ENCODE results near the gene KHNYN. TPM values are rescaled to one million over a fixed set of nuclear protein-coding genes. Genes with fewer than 3 reads are reported as not detected.
"Not testable (repeated sequence)": the region's sequence is repeated elsewhere in the genome, so short reads cannot be mapped to it uniquely, and the experiment has no call there.

Gene KHNYN
- total RNA-seq, 2 donors from 2014 or later, result 46.2 to 46.6 TPM

DNA sequence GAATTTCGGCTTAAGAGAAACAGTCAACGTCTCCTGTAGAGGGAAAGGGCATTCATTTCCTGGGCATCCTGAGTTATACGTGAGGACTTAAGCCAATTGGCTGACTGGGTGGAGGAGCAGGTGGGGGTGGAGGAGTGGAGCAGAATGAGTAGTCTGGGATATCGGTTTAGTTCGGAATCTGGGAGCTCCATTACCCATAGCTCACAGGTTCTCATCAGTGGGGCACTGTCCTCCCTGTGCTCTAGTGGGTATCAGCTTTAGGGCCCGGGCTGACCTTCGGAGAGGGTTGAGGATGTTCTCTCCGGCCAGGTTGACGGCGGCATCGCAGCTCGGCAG is 12.1 kb downstream of the KHNYN start:
- peaks cover 2% of the 10 kb centered on the region for H3K9me3 Mint-ChIP-seq
- peak overlapping the region; percentile 97 for H3K4me3 ChIP-seq (ENCODE audit: low read length)
- no peaks in the 10 kb centered on the region for H3K27me3 ChIP-seq (ENCODE audit: control insufficient read depth, insufficient read depth, low read length, poor library complexity, severe bottlenecking)
- no peaks in the 10 kb centered on the region for H3K27me3 Mint-ChIP-seq (ENCODE audit: insufficient read depth)
- H3K36me3 Mint-ChIP-seq (ENCODE audit: low read depth), result peaks cover 39% of the 10 kb centered on the region
- peaks cover 28% of the 10 kb centered on the region for H3K4me1 Mint-ChIP-seq
- no peak for DNase-seq
- H3K27ac Mint-ChIP-seq, result peak overlapping the region; percentile 100
- H3K9ac ChIP-seq (ENCODE audit: extremely low read depth, low read length, poor library complexity, severe bottlenecking), result no peak overlapping the region
- WGBS, 2 experiments (ENCODE audit: insufficient coverage in 1 of 2, insufficient read length in 1 of 2), result 0 to 3% methylated on average over 7 to 12 of the region's 12 CpGs
- H3K4me3 Mint-ChIP-seq, result peak overlapping the region; percentile 94
- H3K9me3 ChIP-seq (ENCODE audit: control insufficient read depth, low read length), result no peaks in the 10 kb centered on the region
- peaks cover 26% of the 10 kb centered on the region for H3K4me1 ChIP-seq (ENCODE audit: control insufficient read depth, insufficient read depth, low read length)
- H3K36me3 ChIP-seq (ENCODE audit: control insufficient read depth, insufficient read depth, low read length), result peaks cover 27% of the 10 kb centered on the region
- peak overlapping the region; percentile 91 for H3K27ac ChIP-seq (ENCODE audit: low read depth, low read length)
- TF ChIP-seq, protein P1, sequence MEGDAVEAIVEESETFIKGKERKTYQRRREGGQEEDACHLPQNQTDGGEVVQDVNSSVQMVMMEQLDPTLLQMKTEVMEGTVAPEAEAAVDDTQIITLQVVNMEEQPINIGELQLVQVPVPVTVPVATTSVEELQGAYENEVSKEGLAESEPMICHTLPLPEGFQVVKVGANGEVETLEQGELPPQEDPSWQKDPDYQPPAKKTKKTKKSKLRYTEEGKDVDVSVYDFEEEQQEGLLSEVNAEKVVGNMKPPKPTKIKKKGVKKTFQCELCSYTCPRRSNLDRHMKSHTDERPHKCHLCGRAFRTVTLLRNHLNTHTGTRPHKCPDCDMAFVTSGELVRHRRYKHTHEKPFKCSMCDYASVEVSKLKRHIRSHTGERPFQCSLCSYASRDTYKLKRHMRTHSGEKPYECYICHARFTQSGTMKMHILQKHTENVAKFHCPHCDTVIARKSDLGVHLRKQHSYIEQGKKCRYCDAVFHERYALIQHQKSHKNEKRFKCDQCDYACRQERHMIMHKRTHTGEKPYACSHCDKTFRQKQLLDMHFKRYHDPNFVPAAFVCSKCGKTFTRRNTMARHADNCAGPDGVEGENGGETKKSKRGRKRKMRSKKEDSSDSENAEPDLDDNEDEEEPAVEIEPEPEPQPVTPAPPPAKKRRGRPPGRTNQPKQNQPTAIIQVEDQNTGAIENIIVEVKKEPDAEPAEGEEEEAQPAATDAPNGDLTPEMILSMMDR (conservative IDR thresholded peaks at IDR 0.05), result no peak

DNA sequence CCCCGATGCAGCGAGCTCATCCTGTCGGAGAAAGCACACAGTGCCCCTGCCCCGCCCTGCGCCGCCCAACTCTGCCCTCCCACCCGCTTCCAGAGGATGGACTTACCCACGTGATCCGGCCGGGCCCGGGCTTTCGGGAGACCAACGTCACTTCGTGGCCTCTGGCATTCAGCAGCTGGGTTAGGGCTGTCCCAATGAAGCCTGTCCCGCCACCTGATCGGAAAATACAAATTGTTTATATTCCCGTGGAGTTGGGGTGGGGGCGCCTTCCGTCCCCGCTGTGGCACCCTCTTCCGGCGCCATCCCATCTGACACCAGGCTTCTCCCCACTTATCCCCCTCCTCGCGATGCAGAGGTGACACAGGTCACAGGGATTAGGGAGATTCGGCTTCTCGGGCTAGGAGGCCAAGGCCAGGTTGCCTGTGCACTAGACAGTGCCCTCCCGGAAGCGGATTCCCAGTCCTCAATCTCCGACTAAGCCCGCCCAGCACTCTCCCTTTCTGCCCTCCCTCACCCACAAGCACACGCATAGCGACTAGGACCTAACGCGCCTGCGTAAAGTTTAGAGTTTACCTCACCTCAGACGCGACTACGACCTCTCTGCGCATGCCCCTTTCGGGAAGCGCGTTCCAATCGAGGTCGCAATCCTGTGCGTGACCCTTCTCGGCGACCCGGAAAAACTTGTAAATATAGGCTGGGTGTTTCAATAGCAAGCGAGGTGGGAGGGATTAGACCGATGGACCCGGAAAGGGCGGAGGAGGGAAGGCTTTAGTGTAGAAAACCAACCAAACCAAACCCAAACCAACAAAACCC is 12.7 kb downstream of the KHNYN start, which contains the start of gene SDR39U1:
TSS of gene SDR39U1 (minus strand) at position 537 of the 813 bp plus-strand sequence. CDS start at position 530, 7 bp downstream.
- Histone ChIP-seq H3K4me1 (ENCODE audit: control insufficient read depth, insufficient read depth, low read length) (peaks cover 23% of the 10 kb centered on the region), H3K36me3 (ENCODE audit: control insufficient read depth, insufficient read depth, low read length) (peaks cover 21% of the 10 kb centered on the region), H3K4me3 (ENCODE audit: low read length) (peak within 1 kb of the TSS; percentile 97), H3K27me3 (ENCODE audit: control insufficient read depth, insufficient read depth, low read length, poor library complexity, severe bottlenecking) (no peaks in the 10 kb centered on the region), H3K9me3 (ENCODE audit: control insufficient read depth, low read length) (no peaks in the 10 kb centered on the region), H3K9ac (ENCODE audit: extremely low read depth, low read length, poor library complexity, severe bottlenecking) (peak within 1 kb of the TSS; percentile 89), H3K27ac (ENCODE audit: low read depth, low read length) (peak within 1 kb of the TSS; percentile 91)
- Mint-ChIP-seq H3K27me3 (ENCODE audit: insufficient read depth) (no peaks in the 10 kb centered on the region), H3K4me1 (peaks cover 28% of the 10 kb centered on the region), H3K4me3 (peak within 1 kb of the TSS; percentile 94), H3K27ac (peak within 1 kb of the TSS; percentile 100), H3K36me3 (ENCODE audit: low read depth) (peaks cover 37% of the 10 kb centered on the region), H3K9me3 (peaks cover 2% of the 10 kb centered on the region)
- 0% methylated on average over 15 to 52 of the region's 52 CpGs for WGBS, 2 experiments (ENCODE audit: insufficient coverage in 1 of 2, insufficient read length in 1 of 2)
- TF ChIP-seq, protein P1 (conservative IDR thresholded peaks at IDR 0.05), result no peak
- peak; percentile 99 for DNase-seq

DNA sequence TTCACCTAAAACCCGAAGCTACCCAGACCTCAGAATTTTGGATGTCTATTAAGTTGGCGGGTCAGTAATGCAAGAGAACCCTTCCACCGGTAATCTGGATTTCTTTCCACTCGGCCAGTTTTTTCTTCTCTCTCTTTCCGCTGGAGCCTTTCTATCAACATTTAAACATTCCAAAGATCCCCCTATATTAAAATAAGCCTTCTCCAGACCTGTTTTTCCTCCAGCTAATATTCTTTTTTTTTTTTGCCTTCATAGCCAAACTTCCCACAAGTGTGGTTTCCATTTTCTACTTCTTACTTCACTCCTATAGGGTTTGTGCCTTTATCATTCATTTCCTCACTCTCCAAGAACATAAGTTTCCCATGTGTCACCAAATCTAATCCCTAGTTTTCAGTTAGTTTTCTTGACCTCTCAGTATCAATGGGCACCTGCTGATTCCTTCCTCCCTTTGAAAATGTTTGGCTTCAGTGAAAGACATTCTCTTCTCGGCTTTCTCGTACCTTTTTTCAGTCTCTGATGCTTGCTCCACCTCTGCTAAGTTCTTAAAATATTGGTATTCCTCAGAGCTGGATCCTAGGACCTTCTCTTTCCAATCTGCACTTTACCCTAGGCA is 13.4 kb downstream of the KHNYN start:
- no peak for DNase-seq
- no peak overlapping the region for H3K27ac ChIP-seq (ENCODE audit: low read depth, low read length)
- peak overlapping the region; percentile 97 for H3K4me3 ChIP-seq (ENCODE audit: low read length)
- peaks cover 29% of the 10 kb centered on the region for H3K36me3 Mint-ChIP-seq (ENCODE audit: low read depth)
- H3K9me3 Mint-ChIP-seq, result peaks cover 2% of the 10 kb centered on the region
- no peaks in the 10 kb centered on the region for H3K27me3 ChIP-seq (ENCODE audit: control insufficient read depth, insufficient read depth, low read length, poor library complexity, severe bottlenecking)
- peaks cover 28% of the 10 kb centered on the region for H3K4me1 Mint-ChIP-seq
- peak overlapping the region; percentile 72 for H3K9ac ChIP-seq (ENCODE audit: extremely low read depth, low read length, poor library complexity, severe bottlenecking)
- H3K4me1 ChIP-seq (ENCODE audit: control insufficient read depth, insufficient read depth, low read length), result peaks cover 23% of the 10 kb centered on the region
- TF ChIP-seq, protein P1 (conservative IDR thresholded peaks at IDR 0.05), result no peak
- H3K9me3 ChIP-seq (ENCODE audit: control insufficient read depth, low read length), result no peaks in the 10 kb centered on the region
- H3K27ac Mint-ChIP-seq, result peak overlapping the region; percentile 100
- H3K27me3 Mint-ChIP-seq (ENCODE audit: insufficient read depth), result no peaks in the 10 kb centered on the region
- H3K36me3 ChIP-seq (ENCODE audit: control insufficient read depth, insufficient read depth, low read length), result peaks cover 14% of the 10 kb centered on the region
- peak overlapping the region; percentile 94 for H3K4me3 Mint-ChIP-seq
- 5 to 8% methylated on average over 5 to 6 of the region's 7 CpGs for WGBS, 2 experiments (ENCODE audit: insufficient coverage in 1 of 2, insufficient read length in 1 of 2)

- not testable (repeated sequence) for H3K4me3 Mint-ChIP-seq
Measured at GRCh38 chr14:24450828-24451227, 21.1 kb downstream of the KHNYN start.

More at GRCh38 chr14:24450828-24451227, 21.1 kb downstream of the KHNYN start:
- H3K27ac ChIP-seq (ENCODE audit: low read depth, low read length); H3K27ac Mint-ChIP-seq; H3K36me3 ChIP-seq (ENCODE audit: control insufficient read depth, insufficient read depth, low read length); H3K4me1 Mint-ChIP-seq; DNase-seq; H3K27me3 ChIP-seq (ENCODE audit: control insufficient read depth, insufficient read depth, low read length, poor library complexity, severe bottlenecking); H3K9ac ChIP-seq (ENCODE audit: extremely low read depth, low read length, poor library complexity, severe bottlenecking); H3K4me1 ChIP-seq (ENCODE audit: control insufficient read depth, insufficient read depth, low read length); H3K27me3 Mint-ChIP-seq (ENCODE audit: insufficient read depth); H3K4me3 ChIP-seq (ENCODE audit: low read length): not testable (repeated sequence)
- WGBS, 2 experiments (ENCODE audit: insufficient coverage in 1 of 2, insufficient read length in 1 of 2), result no CpG with 5 or more reads among the region's 2 CpGs
- Mint-ChIP-seq H3K9me3 (peaks cover 38% of the 10 kb centered on the region), H3K36me3 (ENCODE audit: low read depth) (peaks cover 29% of the 10 kb centered on the region)
- peaks cover 33% of the 10 kb centered on the region for H3K9me3 ChIP-seq (ENCODE audit: control insufficient read depth, low read length)

All from endodermal cell (in vitro differentiated cells).